Mucosa of descending colon (tissue), 3 donors: Measurements from ENCODE around the gene COL21A1. TPM values are rescaled to one million over a fixed set of nuclear protein-coding genes. Genes with fewer than 3 reads are reported as not detected.

Source experiments
- ATAC-seq: fragments of 200-7000 bp; cut with Tn5 transposase; one replicate; pipeline ENCODE4 v1.9.1; 2020; ENCODE audit warnings: mild to moderate bottlenecking, moderate library complexity
- DNase-seq, 3 donors: peaks; one replicate each; pipeline ENCODE4 v3.0.0-alpha.2; 2020
- H3K36me3 ChIP-seq: fragments of 200-600 bp; one replicate; pipeline ENCODE4 v1.8.0; 2021; ENCODE audit warnings: low read depth, mild to moderate bottlenecking
- H3K4me1 ChIP-seq: fragments of 200-600 bp; one replicate; pipeline ENCODE4 v1.8.0; 2021; ENCODE audit warnings: low read depth, mild to moderate bottlenecking
- H3K4me3 ChIP-seq: fragments of 200-600 bp; one replicate; pipeline ENCODE4 v1.8.0; 2021; ENCODE audit warnings: mild to moderate bottlenecking
- H3K9me3 ChIP-seq: fragments of 200-600 bp; one replicate; pipeline ENCODE4 v1.8.0; 2021; ENCODE audit warnings: mild to moderate bottlenecking
- intact Hi-C, 2 donors: fragments of 100-400 bp; cut with DNase I in 1 of 2; cut with micrococcal nuclease in 1 of 2; formaldehyde crosslinking; loops; one replicate each; pipeline versions ENCODE4 v1.11.0 to v1.11.1; 2022; cut with DNase I, micrococcal nuclease
- total RNA-seq, 3 donors: library from RNA; stranded (reverse); fragmentation: NEBNext Ultra II Directional in 2 of 3; extraction: Animal tissue kit (Norgen Biotek cat#: 25700) in 2 of 3; gene quantifications; one replicate each; pipeline versions ENCODE4 v1.2.1 to v1.2.4, GENCODE V29; 2021 to 2023
- TF ChIP-seq, protein P1 (sequence below): fragments of 200-600 bp; IDR thresholded peaks from one replicate; pipeline ENCODE4 v1.8.0; 2022; ENCODE audit warnings: antibody characterized with exemption, mild to moderate bottlenecking
- donor health status: DM: no; HTN: no; CAD: no; lungs with moderate emphysema.
- donor health status: DM: no; HTN: no; CAD: no.
- donor health status: DM: no; HTN: yes; CAD: no.

The COL21A1 gene
- total RNA-seq, 3 donors from 2014 or later, result 0.35 to 20.5 (median 2.1) TPM

DNA sequence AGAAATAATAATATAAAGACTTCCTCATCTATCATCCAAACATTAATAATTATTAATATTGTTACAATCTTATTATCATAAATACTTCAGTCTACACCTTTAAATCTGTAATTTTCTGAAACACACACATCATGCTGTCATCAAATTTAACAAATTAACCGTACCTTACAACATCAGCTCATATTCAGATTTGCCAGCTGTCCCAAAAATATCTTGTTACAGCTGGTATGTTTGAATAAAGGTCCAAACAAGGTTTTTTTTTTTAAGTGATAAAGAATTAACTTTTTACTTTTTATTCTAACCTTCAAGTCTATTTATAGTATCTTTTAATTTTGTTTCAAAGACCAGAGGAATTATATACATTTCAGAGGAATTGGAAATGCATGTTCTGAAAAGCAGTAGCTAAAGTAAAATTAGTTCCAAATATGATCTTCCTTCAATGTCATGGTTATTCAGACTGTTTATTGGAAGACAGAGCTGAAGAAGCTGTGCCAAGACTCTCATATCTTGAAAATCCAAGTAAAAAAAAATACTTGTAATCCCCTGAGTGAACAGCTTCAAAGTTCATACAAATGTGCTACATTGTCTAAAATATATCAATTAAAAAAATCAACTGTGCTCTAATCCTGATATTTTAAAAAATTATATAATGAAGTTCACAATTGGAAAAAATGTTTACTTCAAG is 210.3 kb downstream of the COL21A1 start:
- Histone ChIP-seq H3K4me3 (no peak overlapping the region), H3K9me3 (no peaks in the 10 kb centered on the region), H3K4me1 (no peaks in the 10 kb centered on the region), H3K36me3 (no peaks in the 10 kb centered on the region)
- no peak for ATAC-seq
- DNase-seq, result no peak
- TF ChIP-seq, protein P1, sequence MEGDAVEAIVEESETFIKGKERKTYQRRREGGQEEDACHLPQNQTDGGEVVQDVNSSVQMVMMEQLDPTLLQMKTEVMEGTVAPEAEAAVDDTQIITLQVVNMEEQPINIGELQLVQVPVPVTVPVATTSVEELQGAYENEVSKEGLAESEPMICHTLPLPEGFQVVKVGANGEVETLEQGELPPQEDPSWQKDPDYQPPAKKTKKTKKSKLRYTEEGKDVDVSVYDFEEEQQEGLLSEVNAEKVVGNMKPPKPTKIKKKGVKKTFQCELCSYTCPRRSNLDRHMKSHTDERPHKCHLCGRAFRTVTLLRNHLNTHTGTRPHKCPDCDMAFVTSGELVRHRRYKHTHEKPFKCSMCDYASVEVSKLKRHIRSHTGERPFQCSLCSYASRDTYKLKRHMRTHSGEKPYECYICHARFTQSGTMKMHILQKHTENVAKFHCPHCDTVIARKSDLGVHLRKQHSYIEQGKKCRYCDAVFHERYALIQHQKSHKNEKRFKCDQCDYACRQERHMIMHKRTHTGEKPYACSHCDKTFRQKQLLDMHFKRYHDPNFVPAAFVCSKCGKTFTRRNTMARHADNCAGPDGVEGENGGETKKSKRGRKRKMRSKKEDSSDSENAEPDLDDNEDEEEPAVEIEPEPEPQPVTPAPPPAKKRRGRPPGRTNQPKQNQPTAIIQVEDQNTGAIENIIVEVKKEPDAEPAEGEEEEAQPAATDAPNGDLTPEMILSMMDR, result no peak
- intact Hi-C loops, result no loop called here

DNA sequence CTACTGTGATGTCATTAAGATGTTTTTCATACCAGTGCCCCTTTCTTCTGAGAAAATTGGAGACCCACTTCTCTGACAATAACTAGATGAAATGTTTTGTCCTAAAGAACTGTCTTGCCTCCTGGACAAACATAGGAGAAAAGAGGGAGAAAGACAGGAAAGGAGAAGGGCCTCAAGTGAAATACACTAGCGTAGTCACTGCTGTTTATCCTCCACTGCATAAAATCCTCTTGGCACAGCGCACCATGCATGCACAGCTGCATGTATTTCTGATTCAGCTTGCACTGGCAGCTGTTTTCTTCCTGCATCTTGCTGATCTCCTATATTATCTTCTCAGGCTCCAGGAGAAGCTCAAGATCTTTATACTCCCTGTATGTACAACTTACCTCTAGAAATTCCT is 214.0 kb downstream of the COL21A1 start:
- Histone ChIP-seq H3K4me3 (no peak overlapping the region), H3K9me3 (no peaks in the 10 kb centered on the region), H3K36me3 (no peaks in the 10 kb centered on the region), H3K4me1 (no peaks in the 10 kb centered on the region)
- ATAC-seq (no peak), DNase-seq (no peak)
- TF ChIP-seq, protein P1, result no peak
- intact Hi-C loops, result no loop called here

DNA sequence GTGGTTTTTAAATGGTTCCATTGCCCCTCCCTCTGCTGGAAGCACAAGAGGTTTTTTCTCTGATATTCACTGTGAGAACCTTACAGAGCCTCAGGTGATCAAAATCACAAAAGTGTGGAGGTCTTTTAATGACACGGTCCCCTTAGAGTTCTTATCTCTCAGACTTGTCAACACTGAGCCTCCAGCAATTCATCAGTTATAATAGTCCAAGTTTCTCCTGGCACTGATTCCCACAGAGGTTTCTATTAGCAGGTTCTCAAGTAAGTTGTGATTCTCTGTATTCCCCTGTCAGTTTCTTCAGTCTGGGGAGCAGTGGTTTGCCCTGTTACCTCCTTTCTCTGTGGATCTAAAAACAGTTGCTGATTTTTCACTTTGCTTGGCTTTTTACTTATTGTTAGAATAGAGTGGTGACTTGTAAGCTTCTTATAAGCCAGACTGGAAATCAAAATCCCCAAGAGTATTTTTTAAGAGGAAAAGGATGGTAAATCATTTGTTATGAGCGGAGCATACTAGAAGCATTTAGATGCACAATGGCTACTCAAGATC is 214.6 kb downstream of the COL21A1 start:
- Histone ChIP-seq H3K4me1 (no peaks in the 10 kb centered on the region), H3K36me3 (no peaks in the 10 kb centered on the region), H3K4me3 (no peak overlapping the region), H3K9me3 (no peaks in the 10 kb centered on the region)
- intact Hi-C loops, result no loop called here
- DNase-seq, result no peak
- TF ChIP-seq, protein P1, result no peak
- ATAC-seq, result no peak

DNA sequence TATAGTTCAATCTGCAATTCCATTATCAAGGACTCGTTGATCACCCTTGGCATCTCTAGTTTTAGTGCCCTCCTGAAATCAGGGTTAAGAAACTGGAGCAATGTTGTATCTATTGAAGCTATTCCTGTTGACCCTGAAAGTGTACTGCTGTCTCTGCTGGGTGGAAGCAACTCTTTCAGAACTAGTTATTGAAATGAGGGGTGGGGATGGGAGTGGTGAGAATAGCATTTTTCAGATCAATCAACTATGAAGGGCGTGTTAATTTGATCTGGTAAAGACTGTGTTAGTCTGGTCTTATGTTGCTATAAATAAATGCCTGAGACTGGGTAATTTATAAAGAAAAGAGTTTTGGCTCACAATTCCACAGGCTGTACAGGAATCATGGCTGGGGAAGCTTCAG is 219.5 kb downstream of the COL21A1 start:
- H3K36me3 ChIP-seq, result no peaks in the 10 kb centered on the region
- no peaks in the 10 kb centered on the region for H3K9me3 ChIP-seq
- DNase-seq (no peak), ATAC-seq (no peak)
- no peak overlapping the region for H3K4me3 ChIP-seq
- TF ChIP-seq, protein P1, result no peak
- intact Hi-C loops, result no loop called here
- no peaks in the 10 kb centered on the region for H3K4me1 ChIP-seq

DNA sequence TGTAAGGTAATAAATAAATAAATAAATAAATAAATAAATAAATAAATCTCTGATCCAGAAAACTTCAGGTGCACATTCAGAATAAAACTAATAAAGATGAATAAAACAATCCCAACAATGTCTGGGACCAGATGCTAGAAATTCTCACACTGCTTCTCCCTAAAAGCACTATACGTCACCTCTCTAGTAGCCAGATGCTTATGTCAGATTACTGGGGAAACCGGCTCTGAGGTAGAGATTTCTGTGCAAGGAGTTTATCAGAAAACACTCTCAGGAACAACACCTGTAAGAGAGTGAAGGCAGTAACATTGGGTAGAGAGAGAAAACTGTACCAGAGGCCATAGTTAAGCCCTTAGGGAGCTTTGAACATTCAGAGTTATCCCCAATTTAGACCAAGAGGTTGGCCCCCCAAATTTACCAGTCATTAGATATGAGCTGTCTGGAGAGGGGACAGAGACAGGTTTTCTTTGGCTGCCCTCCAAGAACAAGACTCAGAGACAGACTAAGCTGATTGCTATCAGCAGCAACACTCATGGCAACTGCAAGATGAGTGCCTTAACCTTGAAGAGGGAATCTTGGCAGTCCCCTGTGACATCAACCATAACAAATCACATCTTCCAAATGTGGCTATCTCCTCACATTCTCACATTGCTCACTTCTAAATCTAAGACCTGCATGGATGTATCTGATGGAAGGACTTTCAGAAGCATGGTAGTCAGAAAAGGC is 220.8 kb downstream of the COL21A1 start:
- no peak for ATAC-seq
- TF ChIP-seq, protein P1, result no peak

More for the DNA sequence above, 220.8 kb downstream of the COL21A1 start:
- no peak for DNase-seq
- Histone ChIP-seq H3K9me3 (no peaks in the 10 kb centered on the region), H3K4me3 (no peak overlapping the region), H3K36me3 (no peaks in the 10 kb centered on the region), H3K4me1 (no peaks in the 10 kb centered on the region)
- intact Hi-C loops, result no loop called here
